Superior temporal gyrus (tissue), 1 donor: ENCODE results near the gene PRM2.

ENCODE experiments used
- DNase-seq: peaks from one replicate; pipeline ENCODE4 v3.0.0-alpha.2; 2016; ENCODE audit errors: extremely low spot score

The PRM2 gene

DNA sequence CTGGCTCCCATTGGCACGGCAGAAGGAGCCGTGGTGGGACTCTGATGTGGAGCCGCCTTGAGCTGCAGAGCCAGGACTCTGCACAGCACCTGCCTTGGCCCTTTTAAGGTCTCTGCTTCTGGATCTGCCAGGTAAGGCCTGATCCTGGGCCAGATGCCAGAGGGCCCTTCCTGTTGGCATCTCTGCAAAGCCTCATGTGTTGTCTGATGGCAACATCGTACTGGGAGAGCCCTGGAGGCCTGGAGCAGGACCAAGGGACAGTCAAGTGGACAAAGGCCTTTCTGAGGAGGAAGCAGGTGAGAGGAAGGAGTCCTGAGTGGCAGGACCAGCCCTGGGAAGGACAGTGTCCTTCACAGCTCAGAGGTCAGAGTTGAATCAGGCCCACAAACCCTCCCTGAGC lies 46.4 kb downstream of the PRM2 start:
- no peak for DNase-seq

DNA sequence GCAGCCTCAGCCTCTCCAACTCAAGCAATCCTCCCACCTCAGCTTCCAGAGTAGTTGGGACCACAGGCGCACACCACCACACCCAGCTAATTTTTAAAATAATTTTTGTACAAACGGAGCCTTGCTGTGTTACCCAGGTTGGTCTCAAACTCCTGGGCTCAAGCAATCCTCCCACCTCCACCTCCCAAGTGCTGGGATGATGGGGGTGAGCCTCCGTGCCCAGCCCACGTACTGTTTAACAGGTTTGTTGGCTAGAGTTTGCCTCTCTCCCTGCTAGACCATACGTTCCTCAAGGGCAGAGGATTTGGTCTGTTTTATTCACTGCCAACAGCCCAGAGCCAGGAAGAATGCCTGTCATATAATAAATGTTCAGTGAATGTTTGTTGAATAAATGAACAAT lies 46.8 kb downstream of the PRM2 start:
- DNase-seq = no peak

DNA sequence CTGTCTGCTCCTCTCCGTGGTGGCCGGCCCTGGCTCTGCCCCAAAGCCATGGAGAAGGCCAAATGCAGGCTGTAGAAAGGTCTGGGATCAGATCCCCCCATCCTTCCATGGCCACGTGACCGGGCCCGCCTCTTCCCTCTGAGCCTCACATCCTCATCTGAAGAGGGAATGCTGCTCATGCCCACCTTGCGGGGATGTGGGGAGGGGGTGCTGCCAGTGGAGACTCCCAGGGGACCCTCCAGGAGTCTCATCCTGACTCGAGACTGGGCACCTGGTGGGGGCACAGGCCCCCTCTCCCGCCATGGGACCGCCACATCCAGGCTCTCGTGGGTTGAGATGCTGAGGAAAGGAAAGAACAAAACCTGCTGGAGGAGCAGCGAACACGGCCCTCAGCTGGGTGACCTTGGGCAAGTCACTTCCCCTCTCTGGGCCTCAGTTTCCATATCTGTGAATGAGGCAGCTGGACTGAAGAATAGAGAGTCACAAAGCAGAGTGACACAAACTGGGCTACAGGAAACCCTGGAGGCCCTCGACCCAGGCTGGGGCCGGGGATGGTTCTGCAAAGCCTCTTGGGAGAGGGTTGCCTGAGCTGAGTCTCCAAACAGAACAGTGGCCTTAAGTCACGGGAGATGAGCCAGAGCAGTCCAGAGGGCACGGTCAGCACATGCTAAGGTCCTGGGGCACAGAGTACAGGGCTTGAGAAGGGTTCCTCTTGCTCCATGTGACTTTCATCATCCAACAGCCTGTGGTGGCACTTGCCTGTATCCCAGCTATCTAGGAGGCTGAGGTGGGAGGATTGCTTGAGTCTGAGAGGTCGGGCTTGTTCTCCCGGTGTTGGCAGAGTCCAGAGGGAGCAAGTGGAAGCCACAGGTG lies 50.4 kb downstream of the PRM2 start:
- DNase-seq = no peak
